Activated B cell treated with CpG ODN at 0.5 μM for 24 hours (primary cell): ENCODE data around the gene PCDH20. TPM values are rescaled to one million over a fixed set of nuclear protein-coding genes. Genes with fewer than 3 reads are reported as not detected.

Experiments
- ATAC-seq: fragments of 200-7000 bp; cut with Tn5 transposase; one replicate; pipeline ENCODE4 v1.10.0; 2021; ENCODE audit warnings: low read depth, mild to moderate bottlenecking, moderate library complexity
- CTCF ChIA-PET: fragments of 350-600 bp; sonication (Branson Sonifier 250); formaldehyde crosslinking; loops from one replicate; lab custom pipeline; 2021; ENCODE audit warnings: antibody characterized with exemption; lab: Charles Lee
- POLR2A ChIA-PET: fragments of 350-600 bp; sonication (Branson Sonifier 250); formaldehyde crosslinking; loops from one replicate; lab custom pipeline; 2021; ENCODE audit warnings: antibody characterized with exemption; lab: Charles Lee
- DNase-seq: peaks from one replicate; pipeline ENCODE4 v3.0.0; 2022
- H3K27ac Mint-ChIP-seq: one replicate; pipeline ENCODE4 v1.8.0; 2020; ENCODE audit warnings: mixed read lengths
- H3K27me3 Mint-ChIP-seq: one replicate; pipeline ENCODE4 v1.8.0; 2021; ENCODE audit warnings: mixed read lengths
- H3K36me3 Mint-ChIP-seq: one replicate; pipeline ENCODE4 v1.8.0; 2021; ENCODE audit warnings: low read depth, mixed read lengths
- H3K4me1 Mint-ChIP-seq: one replicate; pipeline ENCODE4 v1.8.0; 2021; ENCODE audit warnings: mixed read lengths
- H3K4me3 Mint-ChIP-seq: one replicate; pipeline ENCODE4 v1.8.0; 2020; ENCODE audit warnings: mild to moderate bottlenecking, mixed read lengths
- H3K9me3 Mint-ChIP-seq: one replicate; pipeline ENCODE4 v1.8.0; 2020; ENCODE audit warnings: mixed read lengths
- intact Hi-C: fragments of 100-400 bp; cut with micrococcal nuclease; formaldehyde crosslinking; loops from one replicate; pipeline ENCODE4 v1.15.1; 2024
- total RNA-seq: library from RNA; stranded (reverse); gene quantifications from 2 replicates; pipeline ENCODE4 v1.2.3, GENCODE V29; 2022
- TF ChIP-seq, protein P1 (sequence below): fragments of 200-600 bp; IDR thresholded peaks from one replicate; pipeline ENCODE4 v1.8.0; 2022; ENCODE audit warnings: antibody characterized with exemption, mild to moderate bottlenecking

Gene PCDH20, protein sequence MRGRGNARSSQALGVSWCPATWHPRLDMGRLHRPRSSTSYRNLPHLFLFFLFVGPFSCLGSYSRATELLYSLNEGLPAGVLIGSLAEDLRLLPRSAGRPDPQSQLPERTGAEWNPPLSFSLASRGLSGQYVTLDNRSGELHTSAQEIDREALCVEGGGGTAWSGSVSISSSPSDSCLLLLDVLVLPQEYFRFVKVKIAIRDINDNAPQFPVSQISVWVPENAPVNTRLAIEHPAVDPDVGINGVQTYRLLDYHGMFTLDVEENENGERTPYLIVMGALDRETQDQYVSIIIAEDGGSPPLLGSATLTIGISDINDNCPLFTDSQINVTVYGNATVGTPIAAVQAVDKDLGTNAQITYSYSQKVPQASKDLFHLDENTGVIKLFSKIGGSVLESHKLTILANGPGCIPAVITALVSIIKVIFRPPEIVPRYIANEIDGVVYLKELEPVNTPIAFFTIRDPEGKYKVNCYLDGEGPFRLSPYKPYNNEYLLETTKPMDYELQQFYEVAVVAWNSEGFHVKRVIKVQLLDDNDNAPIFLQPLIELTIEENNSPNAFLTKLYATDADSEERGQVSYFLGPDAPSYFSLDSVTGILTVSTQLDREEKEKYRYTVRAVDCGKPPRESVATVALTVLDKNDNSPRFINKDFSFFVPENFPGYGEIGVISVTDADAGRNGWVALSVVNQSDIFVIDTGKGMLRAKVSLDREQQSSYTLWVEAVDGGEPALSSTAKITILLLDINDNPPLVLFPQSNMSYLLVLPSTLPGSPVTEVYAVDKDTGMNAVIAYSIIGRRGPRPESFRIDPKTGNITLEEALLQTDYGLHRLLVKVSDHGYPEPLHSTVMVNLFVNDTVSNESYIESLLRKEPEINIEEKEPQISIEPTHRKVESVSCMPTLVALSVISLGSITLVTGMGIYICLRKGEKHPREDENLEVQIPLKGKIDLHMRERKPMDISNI
- not detected in 2 replicates for total RNA-seq

DNA sequence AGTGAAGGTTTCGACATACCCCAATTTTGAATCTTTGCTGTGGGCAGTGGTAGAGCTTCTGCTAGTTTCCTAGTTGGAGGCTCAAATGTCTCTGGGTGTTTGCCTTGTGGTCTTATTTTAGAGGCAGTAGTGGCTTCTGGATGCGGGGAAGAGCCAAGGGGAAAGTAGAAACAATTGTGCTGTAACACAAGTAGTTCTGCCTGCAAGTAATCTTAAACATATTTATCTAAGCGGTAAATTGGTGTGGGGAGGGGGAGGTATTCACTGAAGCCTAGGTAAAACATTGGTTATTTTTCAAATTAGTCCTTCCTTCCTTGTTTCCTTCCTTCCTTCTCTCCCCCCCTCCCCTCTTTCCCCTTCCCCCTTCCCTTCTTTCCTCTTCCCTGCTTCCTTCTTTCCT, at the start of gene PCDH20:
TSS of gene PCDH20 (minus strand) at position 101 of the 400 bp plus-strand sequence. CDS start 691 bp downstream, outside the sequence.
- DNase-seq = no peak
- CTCF ChIA-PET = no interaction called here
- H3K27me3 Mint-ChIP-seq = peaks cover 19% of the 10 kb centered on the region
- intact Hi-C loops = no loop called here
- ATAC-seq = no peak
- H3K4me1 Mint-ChIP-seq = no peaks in the 10 kb centered on the region
- no peak within 1 kb of the TSS for H3K27ac Mint-ChIP-seq
- POLR2A ChIA-PET = no interaction called here
- no peak within 1 kb of the TSS for H3K4me3 Mint-ChIP-seq
- TF ChIP-seq, protein P1, sequence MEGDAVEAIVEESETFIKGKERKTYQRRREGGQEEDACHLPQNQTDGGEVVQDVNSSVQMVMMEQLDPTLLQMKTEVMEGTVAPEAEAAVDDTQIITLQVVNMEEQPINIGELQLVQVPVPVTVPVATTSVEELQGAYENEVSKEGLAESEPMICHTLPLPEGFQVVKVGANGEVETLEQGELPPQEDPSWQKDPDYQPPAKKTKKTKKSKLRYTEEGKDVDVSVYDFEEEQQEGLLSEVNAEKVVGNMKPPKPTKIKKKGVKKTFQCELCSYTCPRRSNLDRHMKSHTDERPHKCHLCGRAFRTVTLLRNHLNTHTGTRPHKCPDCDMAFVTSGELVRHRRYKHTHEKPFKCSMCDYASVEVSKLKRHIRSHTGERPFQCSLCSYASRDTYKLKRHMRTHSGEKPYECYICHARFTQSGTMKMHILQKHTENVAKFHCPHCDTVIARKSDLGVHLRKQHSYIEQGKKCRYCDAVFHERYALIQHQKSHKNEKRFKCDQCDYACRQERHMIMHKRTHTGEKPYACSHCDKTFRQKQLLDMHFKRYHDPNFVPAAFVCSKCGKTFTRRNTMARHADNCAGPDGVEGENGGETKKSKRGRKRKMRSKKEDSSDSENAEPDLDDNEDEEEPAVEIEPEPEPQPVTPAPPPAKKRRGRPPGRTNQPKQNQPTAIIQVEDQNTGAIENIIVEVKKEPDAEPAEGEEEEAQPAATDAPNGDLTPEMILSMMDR = no peak
- H3K36me3 Mint-ChIP-seq = no peaks in the 10 kb centered on the region
- H3K9me3 Mint-ChIP-seq = no peaks in the 10 kb centered on the region

DNA sequence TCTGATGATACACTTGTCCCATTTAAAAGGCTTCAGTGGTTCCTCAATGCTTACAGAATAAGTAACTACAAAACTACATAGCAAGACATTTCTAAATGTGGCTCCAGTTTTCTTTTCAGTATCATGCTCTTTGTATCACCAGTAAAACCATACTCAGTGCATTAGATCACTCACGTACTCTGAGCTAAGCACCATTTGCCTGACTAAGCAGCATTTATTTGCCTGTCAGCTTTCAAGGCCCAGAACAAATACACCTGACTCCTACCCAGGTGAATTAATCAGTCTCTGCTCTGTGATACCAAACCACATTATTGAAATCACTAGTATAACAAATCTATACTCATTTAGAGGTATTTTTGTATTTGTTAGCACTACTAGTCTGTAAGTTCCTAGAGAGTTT, 47.4 kb upstream of the PCDH20 start:
- Mint-ChIP-seq H3K36me3 (no peaks in the 10 kb centered on the region), H3K27ac (no peak overlapping the region), H3K9me3 (peaks cover 6% of the 10 kb centered on the region), H3K4me3 (no peak overlapping the region), H3K27me3 (no peaks in the 10 kb centered on the region), H3K4me1 (no peaks in the 10 kb centered on the region)
- ChIA-PET CTCF (no interaction called here), POLR2A (no interaction called here)
- intact Hi-C loops = no loop called here
- no peak for DNase-seq
- ATAC-seq = no peak
- TF ChIP-seq, protein P1 = no peak

DNA sequence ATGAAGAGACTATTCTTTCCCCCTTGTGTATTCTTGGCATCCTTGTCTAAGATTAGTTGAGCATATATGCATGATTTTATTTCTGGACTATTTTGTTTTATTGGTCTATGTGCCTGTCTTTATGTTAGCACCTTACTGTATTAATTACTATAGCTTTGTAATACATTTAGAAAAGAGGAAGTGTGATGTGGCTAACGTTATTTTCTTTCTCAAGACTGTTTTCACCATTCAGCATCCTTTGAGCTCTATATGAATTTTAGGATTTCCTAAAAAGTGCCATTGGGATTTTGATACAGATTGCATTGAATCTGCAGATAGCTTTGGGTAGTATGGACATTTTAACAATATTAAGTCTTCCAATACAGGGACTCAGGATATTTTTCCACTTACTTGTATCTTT, 37.5 kb upstream of the PCDH20 start:
- no peaks in the 10 kb centered on the region for H3K27me3 Mint-ChIP-seq
- CTCF ChIA-PET = no interaction called here
- H3K4me1 Mint-ChIP-seq = no peaks in the 10 kb centered on the region

DNA sequence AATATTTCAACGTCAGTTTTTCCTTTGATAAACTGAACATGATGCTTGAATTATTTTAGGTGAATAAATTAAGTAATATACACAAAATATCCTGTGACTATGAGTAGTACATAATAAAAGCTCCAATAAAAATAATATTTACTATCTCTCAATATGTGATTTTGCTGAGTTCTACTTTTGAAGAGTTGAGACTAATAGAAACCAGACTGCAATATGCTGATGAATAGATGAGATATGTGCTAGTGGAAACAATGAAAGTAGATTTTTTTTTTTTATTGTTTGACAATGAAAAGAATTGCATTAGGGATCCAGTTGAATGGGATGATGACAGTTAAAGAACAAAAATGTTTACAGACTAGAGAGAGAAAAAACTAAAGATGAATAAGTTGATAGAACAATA, 16.4 kb upstream of the PCDH20 start:
- CTCF ChIA-PET = no interaction called here
- no peaks in the 10 kb centered on the region for H3K9me3 Mint-ChIP-seq
- POLR2A ChIA-PET = no interaction called here
- ATAC-seq = no peak
- H3K4me1 Mint-ChIP-seq = no peaks in the 10 kb centered on the region
- no peaks in the 10 kb centered on the region for H3K36me3 Mint-ChIP-seq
- TF ChIP-seq, protein P1 = no peak
- intact Hi-C loops = no loop called here
- no peak overlapping the region for H3K4me3 Mint-ChIP-seq
- DNase-seq = no peak
- H3K27me3 Mint-ChIP-seq = no peaks in the 10 kb centered on the region
- no peak overlapping the region for H3K27ac Mint-ChIP-seq

More for the DNA sequence above, 37.5 kb upstream of the PCDH20 start:
- Mint-ChIP-seq H3K36me3 (no peaks in the 10 kb centered on the region), H3K27ac (no peak overlapping the region), H3K4me3 (no peak overlapping the region), H3K9me3 (peaks cover 18% of the 10 kb centered on the region)
- DNase-seq (no peak), ATAC-seq (no peak)
- TF ChIP-seq, protein P1 = no peak
- POLR2A ChIA-PET = no interaction called here
- intact Hi-C loops = no loop called here

DNA sequence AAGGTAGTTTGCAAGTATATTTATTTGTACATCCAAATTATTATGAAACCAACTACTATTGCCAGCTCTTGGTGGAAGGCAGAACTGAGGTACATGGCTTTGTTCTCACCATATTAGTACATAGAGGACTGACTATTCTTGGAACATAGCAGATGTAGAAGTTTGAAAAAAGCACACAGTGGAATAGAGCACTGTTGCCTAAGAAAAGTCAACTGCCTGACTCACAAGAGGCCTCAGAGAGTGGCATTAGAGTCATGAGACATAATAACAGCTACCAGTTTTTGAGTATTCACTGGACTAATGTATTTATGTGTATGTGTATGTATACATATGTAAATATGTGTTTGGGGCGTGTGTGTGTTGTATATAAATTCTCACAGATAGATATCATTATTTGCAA, 8.3 kb upstream of the PCDH20 start:
- DNase-seq (no peak), ATAC-seq (no peak)
- TF ChIP-seq, protein P1 = no peak
- POLR2A ChIA-PET = no interaction called here
- CTCF ChIA-PET = no interaction called here
- H3K27ac Mint-ChIP-seq = no peak overlapping the region
- intact Hi-C loops = no loop called here
- H3K9me3 Mint-ChIP-seq = peaks cover 2% of the 10 kb centered on the region
- H3K4me1 Mint-ChIP-seq = no peaks in the 10 kb centered on the region
- H3K36me3 Mint-ChIP-seq = no peaks in the 10 kb centered on the region
- H3K27me3 Mint-ChIP-seq = no peaks in the 10 kb centered on the region
- no peak overlapping the region for H3K4me3 Mint-ChIP-seq
